ENCODE results near the gene SEMA3A. TPM values are rescaled to one million over a fixed set of nuclear protein-coding genes. Genes with fewer than 3 reads are reported as not detected.

The SEMA3A gene
- polyA plus RNA-seq, 1 donor from 2014 or later = 22.8 TPM

DNA sequence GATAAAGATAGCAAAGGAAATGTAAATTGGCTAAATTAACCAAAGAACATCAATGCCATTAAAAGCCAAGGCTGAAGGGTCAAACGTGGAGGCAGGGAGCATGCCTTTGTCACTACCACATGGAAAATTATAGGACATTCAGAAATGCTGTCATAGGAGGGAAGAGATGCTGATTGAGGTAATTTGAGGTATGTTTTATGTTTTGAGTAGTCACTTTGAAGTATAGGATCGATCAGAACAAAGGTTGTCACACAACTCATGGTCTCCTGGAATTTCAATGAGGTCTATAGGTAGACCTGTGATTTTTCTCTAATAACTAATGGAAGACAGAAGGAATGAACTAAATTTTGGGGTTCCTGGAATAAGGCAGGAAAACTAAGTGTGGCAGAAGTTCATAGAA is 149.8 kb downstream of the SEMA3A start:
- no peak overlapping the region for H3K4me3 ChIP-seq (ENCODE audit: low read length)
- TF ChIP-seq, protein P1, sequence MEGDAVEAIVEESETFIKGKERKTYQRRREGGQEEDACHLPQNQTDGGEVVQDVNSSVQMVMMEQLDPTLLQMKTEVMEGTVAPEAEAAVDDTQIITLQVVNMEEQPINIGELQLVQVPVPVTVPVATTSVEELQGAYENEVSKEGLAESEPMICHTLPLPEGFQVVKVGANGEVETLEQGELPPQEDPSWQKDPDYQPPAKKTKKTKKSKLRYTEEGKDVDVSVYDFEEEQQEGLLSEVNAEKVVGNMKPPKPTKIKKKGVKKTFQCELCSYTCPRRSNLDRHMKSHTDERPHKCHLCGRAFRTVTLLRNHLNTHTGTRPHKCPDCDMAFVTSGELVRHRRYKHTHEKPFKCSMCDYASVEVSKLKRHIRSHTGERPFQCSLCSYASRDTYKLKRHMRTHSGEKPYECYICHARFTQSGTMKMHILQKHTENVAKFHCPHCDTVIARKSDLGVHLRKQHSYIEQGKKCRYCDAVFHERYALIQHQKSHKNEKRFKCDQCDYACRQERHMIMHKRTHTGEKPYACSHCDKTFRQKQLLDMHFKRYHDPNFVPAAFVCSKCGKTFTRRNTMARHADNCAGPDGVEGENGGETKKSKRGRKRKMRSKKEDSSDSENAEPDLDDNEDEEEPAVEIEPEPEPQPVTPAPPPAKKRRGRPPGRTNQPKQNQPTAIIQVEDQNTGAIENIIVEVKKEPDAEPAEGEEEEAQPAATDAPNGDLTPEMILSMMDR (IDR thresholded peaks at IDR 0.05; ENCODE audit: poor library complexity, severe bottlenecking) = no peak
- no peak for TF ChIP-seq EZH2 (IDR thresholded peaks at IDR 0.05; ENCODE audit: borderline replicate concordance, insufficient read depth, low read length, poor library complexity, severe bottlenecking)
- no peak for TF ChIP-seq SMC3 (conservative IDR thresholded peaks at IDR 0.05; ENCODE audit: poor library complexity)
- TF ChIP-seq MXI1 (conservative IDR thresholded peaks at IDR 0.05; ENCODE audit: poor library complexity, severe bottlenecking) = no peak
- TF ChIP-seq, protein P2, sequence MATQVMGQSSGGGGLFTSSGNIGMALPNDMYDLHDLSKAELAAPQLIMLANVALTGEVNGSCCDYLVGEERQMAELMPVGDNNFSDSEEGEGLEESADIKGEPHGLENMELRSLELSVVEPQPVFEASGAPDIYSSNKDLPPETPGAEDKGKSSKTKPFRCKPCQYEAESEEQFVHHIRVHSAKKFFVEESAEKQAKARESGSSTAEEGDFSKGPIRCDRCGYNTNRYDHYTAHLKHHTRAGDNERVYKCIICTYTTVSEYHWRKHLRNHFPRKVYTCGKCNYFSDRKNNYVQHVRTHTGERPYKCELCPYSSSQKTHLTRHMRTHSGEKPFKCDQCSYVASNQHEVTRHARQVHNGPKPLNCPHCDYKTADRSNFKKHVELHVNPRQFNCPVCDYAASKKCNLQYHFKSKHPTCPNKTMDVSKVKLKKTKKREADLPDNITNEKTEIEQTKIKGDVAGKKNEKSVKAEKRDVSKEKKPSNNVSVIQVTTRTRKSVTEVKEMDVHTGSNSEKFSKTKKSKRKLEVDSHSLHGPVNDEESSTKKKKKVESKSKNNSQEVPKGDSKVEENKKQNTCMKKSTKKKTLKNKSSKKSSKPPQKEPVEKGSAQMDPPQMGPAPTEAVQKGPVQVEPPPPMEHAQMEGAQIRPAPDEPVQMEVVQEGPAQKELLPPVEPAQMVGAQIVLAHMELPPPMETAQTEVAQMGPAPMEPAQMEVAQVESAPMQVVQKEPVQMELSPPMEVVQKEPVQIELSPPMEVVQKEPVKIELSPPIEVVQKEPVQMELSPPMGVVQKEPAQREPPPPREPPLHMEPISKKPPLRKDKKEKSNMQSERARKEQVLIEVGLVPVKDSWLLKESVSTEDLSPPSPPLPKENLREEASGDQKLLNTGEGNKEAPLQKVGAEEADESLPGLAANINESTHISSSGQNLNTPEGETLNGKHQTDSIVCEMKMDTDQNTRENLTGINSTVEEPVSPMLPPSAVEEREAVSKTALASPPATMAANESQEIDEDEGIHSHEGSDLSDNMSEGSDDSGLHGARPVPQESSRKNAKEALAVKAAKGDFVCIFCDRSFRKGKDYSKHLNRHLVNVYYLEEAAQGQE (IDR thresholded peaks at IDR 0.05; ENCODE audit: borderline replicate concordance) = no peak
- no peak for TF ChIP-seq POLR2AphosphoS5 (IDR thresholded peaks at IDR 0.05)
- no peak for TF ChIP-seq RAD21 (conservative IDR thresholded peaks at IDR 0.05)
- TF ChIP-seq EP300 (conservative IDR thresholded peaks at IDR 0.05; ENCODE audit: poor library complexity, severe bottlenecking) = no peak
- no peak for TF ChIP-seq TAF1 (IDR thresholded peaks at IDR 0.05; ENCODE audit: low read depth)

DNA sequence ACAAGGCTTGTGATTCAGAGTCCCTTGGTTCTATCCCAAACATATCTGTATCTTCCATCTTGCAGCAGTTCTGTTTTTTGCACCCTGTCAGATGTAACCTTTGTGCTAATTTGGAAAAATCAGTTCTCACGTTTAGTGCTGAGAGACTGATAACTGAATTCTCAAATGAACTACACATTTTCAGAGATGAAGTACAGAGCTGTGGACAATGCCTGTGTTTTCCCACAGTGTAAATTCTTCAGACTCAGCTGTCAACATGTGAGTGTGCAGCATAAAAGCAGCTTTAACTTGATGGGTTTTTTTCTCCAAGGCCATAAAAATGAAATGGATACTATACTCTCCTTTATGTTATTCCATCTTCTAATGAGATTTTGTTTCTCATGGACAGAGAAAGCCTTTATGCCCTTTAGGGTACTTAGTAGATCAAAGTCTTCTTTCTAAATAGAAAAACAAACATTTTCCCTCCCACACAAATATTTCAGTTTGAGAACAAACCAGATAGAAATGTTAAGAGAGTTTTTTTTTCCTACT is 150.9 kb downstream of the SEMA3A start:
- Histone ChIP-seq H3K4me2 (ENCODE audit: low read length) (no peak overlapping the region), H3K36me3 (ENCODE audit: insufficient read depth, low read length) (peaks cover 4% of the 10 kb centered on the region), H3K27ac (ENCODE audit: low read length) (no peak overlapping the region)

More for the DNA sequence above, 149.8 kb downstream of the SEMA3A start:
- Histone ChIP-seq H3F3A (ENCODE audit: insufficient read depth, low read length, poor library complexity, severe bottlenecking) (no peaks in the 10 kb centered on the region), H2AFZ (ENCODE audit: low read depth, low read length) (no peak overlapping the region), H3K36me3 (ENCODE audit: insufficient read depth, low read length) (peaks cover 4% of the 10 kb centered on the region), H3K9me2 (ENCODE audit: insufficient read depth, low read length) (no peaks in the 10 kb centered on the region), H3K27ac (ENCODE audit: low read length) (no peak overlapping the region), H3K9me3 (ENCODE audit: low read length) (no peaks in the 10 kb centered on the region), H3K79me2 (replicated peaks; ENCODE audit: insufficient read depth, low read length) (no peaks in the 10 kb centered on the region), H3K4me2 (ENCODE audit: low read length) (no peak overlapping the region), H4K20me1 (ENCODE audit: insufficient read depth) (no peaks in the 10 kb centered on the region), H3K27me3 (ENCODE audit: insufficient read depth, low read depth, low read length) (no peaks in the 10 kb centered on the region), H3K9ac (ENCODE audit: low read length) (no peak overlapping the region)

More for the DNA sequence above, 150.9 kb downstream of the SEMA3A start:
- H3K27me3 ChIP-seq (ENCODE audit: insufficient read depth, low read depth, low read length) = no peaks in the 10 kb centered on the region
- TF ChIP-seq EZH2 (IDR thresholded peaks at IDR 0.05; ENCODE audit: borderline replicate concordance, insufficient read depth, low read length, poor library complexity, severe bottlenecking) = no peak
- TF ChIP-seq TAF1 (IDR thresholded peaks at IDR 0.05; ENCODE audit: low read depth) = no peak
- TF ChIP-seq MXI1 (conservative IDR thresholded peaks at IDR 0.05; ENCODE audit: poor library complexity, severe bottlenecking) = no peak
- H3F3A ChIP-seq (ENCODE audit: insufficient read depth, low read length, poor library complexity, severe bottlenecking) = no peaks in the 10 kb centered on the region
- no peaks in the 10 kb centered on the region for H4K20me1 ChIP-seq (ENCODE audit: insufficient read depth)
- no peaks in the 10 kb centered on the region for H3K79me2 ChIP-seq (replicated peaks; ENCODE audit: insufficient read depth, low read length)
- no peak overlapping the region for H3K9ac ChIP-seq (ENCODE audit: low read length)
- H3K9me2 ChIP-seq (ENCODE audit: insufficient read depth, low read length) = no peaks in the 10 kb centered on the region
- H3K4me3 ChIP-seq (ENCODE audit: low read length) = no peak overlapping the region
- no peak overlapping the region for H2AFZ ChIP-seq (ENCODE audit: low read depth, low read length)
- H3K9me3 ChIP-seq (ENCODE audit: low read length) = no peaks in the 10 kb centered on the region

All from neural cell (in vitro differentiated cells).